H1 (cell line): ENCODE data around the gene RNASEH2C. TPM values are rescaled to one million over a fixed set of nuclear protein-coding genes. Genes with fewer than 3 reads are reported as not detected.

ENCODE experiments used
- CTCF ChIA-PET: fragments of 300-600 bp; sonication (Branson Sonifier 250); formaldehyde crosslinking; loops from one replicate; lab custom pipeline; 2021; ENCODE audit not compliant: partially characterized antibody; lab: Charles Lee
- POLR2A ChIA-PET: fragments of 300-600 bp; sonication (Branson Sonifier 250); formaldehyde crosslinking; loops from one replicate; lab custom pipeline; 2021; ENCODE audit warnings: inconsistent platforms; ENCODE audit not compliant: partially characterized antibody; lab: Charles Lee
- DNase-seq, 2 experiments: peaks; one replicate each; pipeline versions ENCODE4 v3.0.0 to v3.0.0-alpha.2; 2010 to 2022; ENCODE audit warnings: low spot score in 2 of 2, low read depth in 1 of 2, mixed read lengths in 1 of 2
- FAIRE-seq: peaks from 2 replicates; lab custom pipeline; 2011; peaks lifted over from hg19 to GRCh38; lab: Jason Lieb, UNC
- H2AFZ ChIP-seq: 2 replicates; pipeline ENCODE4 v1.8.1; 2012; ENCODE audit warnings: low read length, inconsistent platforms
- H2AK5ac ChIP-seq: 2 replicates; pipeline ENCODE4 v1.6.1; 2013; ENCODE audit warnings: low read depth, low read length
- H2BK120ac ChIP-seq: replicated peaks from 2 replicates; pipeline ENCODE3; 2013; ENCODE audit warnings: low read depth, low read length, inconsistent platforms
- H2BK12ac ChIP-seq: 2 replicates; pipeline ENCODE4 v1.6.1; 2013; ENCODE audit warnings: low read depth, low read length
- H2BK15ac ChIP-seq: 2 replicates; pipeline ENCODE4 v1.6.1; 2013; ENCODE audit warnings: low read length
- H2BK20ac ChIP-seq: 2 replicates; pipeline ENCODE4 v1.6.1; 2013; ENCODE audit warnings: low read length
- H2BK5ac ChIP-seq: 2 replicates; pipeline ENCODE4 v1.6.1; 2013; ENCODE audit warnings: low read depth, low read length
- H3K14ac ChIP-seq: 2 replicates; pipeline ENCODE4 v1.6.1; 2013; ENCODE audit warnings: inconsistent platforms; ENCODE audit not compliant: insufficient read length
- H3K18ac ChIP-seq: 2 replicates; pipeline ENCODE4 v1.6.1; 2013; ENCODE audit warnings: low read length; ENCODE audit errors: extremely low read depth
- H3K23ac ChIP-seq: 2 replicates; pipeline ENCODE4 v1.6.1; 2013; ENCODE audit warnings: inconsistent platforms; ENCODE audit not compliant: insufficient read length
- H3K23me2 ChIP-seq: 2 replicates; pipeline ENCODE4 v1.6.1; 2013; ENCODE audit warnings: low read depth, low read length
- H3K27ac ChIP-seq: 2 replicates; pipeline ENCODE4 v1.6.1; 2011; ENCODE audit warnings: low read depth, low read length, inconsistent platforms
- H3K27me3 ChIP-seq, 4 experiments: replicated peaks in 1 of 4; 1 replicate in 1 of 4; 2 replicates in 3 of 4; pipeline versions ENCODE4 v1.6.1 to v1.8.1; 2011 to 2013; ENCODE audit warnings: low read length in 3 of 4, mild to moderate bottlenecking in 3 of 4, inconsistent platforms in 2 of 4, mixed read lengths in 2 of 4, moderate library complexity in 1 of 4; ENCODE audit not compliant: control insufficient read depth in 3 of 4, insufficient read depth in 3 of 4; ENCODE audit errors: extremely low read depth in 1 of 4
- H3K36me3 ChIP-seq, 4 experiments: 2 replicates each; pipeline versions ENCODE4 v1.6.1 to v1.8.1; 2011 to 2013; ENCODE audit warnings: mild to moderate bottlenecking in 4 of 4, low read length in 3 of 4, moderate library complexity in 2 of 4, control low read depth in 1 of 4, inconsistent platforms in 1 of 4; ENCODE audit not compliant: insufficient read depth in 4 of 4, control insufficient read depth in 2 of 4
- H3K4ac ChIP-seq: replicated peaks from 2 replicates; pipeline ENCODE3; 2013; ENCODE audit warnings: low read length, low read depth, mixed read lengths, inconsistent platforms; ENCODE audit not compliant: insufficient read length
- H3K4me1 ChIP-seq, 4 experiments: replicated peaks in 1 of 4; 1 replicate in 1 of 4; 2 replicates in 3 of 4; pipeline versions ENCODE4 v1.6.1 to v1.8.1; 2011 to 2013; ENCODE audit warnings: low read length in 3 of 4, inconsistent platforms in 2 of 4, mixed read lengths in 1 of 4; ENCODE audit not compliant: insufficient read depth in 4 of 4, control insufficient read depth in 3 of 4
- H3K4me2 ChIP-seq, 2 experiments: 2 replicates each; pipeline versions ENCODE4 v1.6.1 to v1.8.1; 2011 to 2013; ENCODE audit warnings: low read depth in 2 of 2, low read length in 2 of 2, control low read depth in 1 of 2, inconsistent platforms in 1 of 2, mild to moderate bottlenecking in 1 of 2; ENCODE audit not compliant: insufficient read depth in 1 of 2
- H3K4me3 ChIP-seq, 4 experiments: fragments of 200-600, 300-600 bp in 1 of 4; sonication (generic), shearing (Covaris generic), sonication (Bioruptor Twin) in 1 of 4; 2 replicates each; pipeline versions ENCODE4 v1.5.1 to v1.8.1; 2011 to 2016; ENCODE audit warnings: low read length in 4 of 4, low read depth in 3 of 4, control low read depth in 2 of 4, inconsistent platforms in 2 of 4, mild to moderate bottlenecking in 2 of 4, mixed read lengths in 1 of 4, moderate library complexity in 1 of 4; ENCODE audit not compliant: insufficient read depth in 2 of 4; ENCODE audit errors: extremely low read depth in 1 of 4
- H3K56ac ChIP-seq: replicated peaks from 2 replicates; pipeline ENCODE3; 2013; ENCODE audit warnings: low read depth, mild to moderate bottlenecking, mixed read lengths, low read length, inconsistent platforms; ENCODE audit not compliant: insufficient read length
- H3K79me1 ChIP-seq: 2 replicates; pipeline ENCODE4 v1.6.1; 2013; ENCODE audit warnings: low read depth, low read length, control low read depth
- H3K79me2 ChIP-seq, 2 experiments: 2 replicates each; pipeline versions ENCODE4 v1.6.1 to v1.8.1; 2012 to 2013; ENCODE audit warnings: low read length in 2 of 2, mild to moderate bottlenecking in 2 of 2, inconsistent platforms in 1 of 2; ENCODE audit not compliant: insufficient read depth in 2 of 2, control insufficient read depth in 1 of 2
- H3K9ac ChIP-seq, 4 experiments: replicated peaks in 1 of 4; 1 replicate in 1 of 4; 2 replicates in 3 of 4; pipeline versions ENCODE4 v1.6.1 to v1.8.1; 2011 to 2013; ENCODE audit warnings: low read depth in 3 of 4, low read length in 3 of 4, control low read depth in 2 of 4, mild to moderate bottlenecking in 2 of 4, moderate library complexity in 2 of 4, inconsistent platforms in 1 of 4; ENCODE audit errors: extremely low read depth in 1 of 4
- H3K9me3 ChIP-seq, 2 experiments: 2 replicates each; pipeline versions ENCODE4 v1.6.1 to v1.8.1; 2012 to 2013; ENCODE audit warnings: mild to moderate bottlenecking in 2 of 2, moderate library complexity in 2 of 2, control low read depth in 1 of 2, inconsistent platforms in 1 of 2, low read depth in 1 of 2, low read length in 1 of 2, mixed read lengths in 1 of 2; ENCODE audit not compliant: insufficient read depth in 2 of 2
- H4K20me1 ChIP-seq, 2 experiments: replicated peaks in 1 of 2; 2 replicates each; pipeline versions ENCODE3 to v1.8.1; 2011 to 2013; ENCODE audit warnings: inconsistent platforms in 2 of 2, low read length in 2 of 2, mild to moderate bottlenecking in 1 of 2; ENCODE audit not compliant: insufficient read depth in 2 of 2, control insufficient read depth in 1 of 2
- H4K5ac ChIP-seq: 2 replicates; pipeline ENCODE4 v1.6.1; 2013; ENCODE audit warnings: low read length, low read depth, mixed read lengths, inconsistent platforms; ENCODE audit not compliant: insufficient read length
- H4K8ac ChIP-seq: 2 replicates; pipeline ENCODE4 v1.8.0; 2013; ENCODE audit warnings: mild to moderate bottlenecking, moderate library complexity, low read length, inconsistent platforms; ENCODE audit not compliant: insufficient read depth; ENCODE audit errors: extremely low read depth
- H4K91ac ChIP-seq: replicated peaks from 2 replicates; pipeline ENCODE3; 2013; ENCODE audit warnings: low read length, mixed read lengths, inconsistent platforms; ENCODE audit not compliant: insufficient read length
- CEBPB ChIP-seq: IDR thresholded peaks from 2 replicates; pipeline ENCODE4 v1.6.1; 2012; ENCODE audit warnings: low read depth, low read length
- EZH2 ChIP-seq: fragments of 200-600 bp; sonication (generic); IDR thresholded peaks from 2 replicates; pipeline ENCODE4 v1.7.1; 2012; ENCODE audit warnings: low read depth, mild to moderate bottlenecking, moderate library complexity, low read length, inconsistent platforms; ENCODE audit not compliant: severe bottlenecking
- KDM4A ChIP-seq: IDR thresholded peaks from one replicate; pipeline ENCODE4 v1.7.1; 2012; ENCODE audit warnings: low read depth, mild to moderate bottlenecking, moderate library complexity, low read length, inconsistent platforms; ENCODE audit not compliant: severe bottlenecking
- MAFK ChIP-seq: IDR thresholded peaks from 2 replicates; pipeline ENCODE4 v1.6.1; 2012; ENCODE audit warnings: low read depth, mild to moderate bottlenecking, improper control_type of control experiment, low read length
- RXRA ChIP-seq: IDR thresholded peaks from 2 replicates; pipeline ENCODE4 v1.6.1; 2011; ENCODE audit warnings: low read depth, mild to moderate bottlenecking, low read length, moderate library complexity; ENCODE audit not compliant: insufficient read depth
- SIX5 ChIP-seq: IDR thresholded peaks from 2 replicates; pipeline ENCODE4 v1.6.1; 2011; ENCODE audit warnings: mild to moderate bottlenecking, low read depth, low read length
- TAF7 ChIP-seq: optimal IDR thresholded peaks from 2 replicates; pipeline ENCODE3; 2011; ENCODE audit warnings: low read depth, mild to moderate bottlenecking, inconsistent platforms, low read length, moderate library complexity, borderline replicate concordance
- WGBS, 2 experiments: shearing (Covaris generic) in 1 of 2; methylation state at CpG; one replicate each; pipeline versions ENCODE4 v1.1.6 to v1.1.7; 2013 to 2015; ENCODE audit warnings: low lambda C conversion rate in 2 of 2, mixed read lengths in 2 of 2, inconsistent platforms in 1 of 2, low coverage in 1 of 2, missing lambda C conversion rate in 1 of 2; ENCODE audit not compliant: insufficient replicate concordance in 2 of 2, insufficient coverage in 1 of 2, insufficient read length in 1 of 2; ENCODE audit errors: extremely low coverage in 1 of 2, missing lambda C conversion rate in 1 of 2; 5-methylcytosine and 5-hydroxymethylcytosine counted together
- polyA plus RNA-seq, 7 experiments: library from polyadenylated mRNA; depleted of rRNA in 3 of 7; stranded (reverse) in 5 of 7; unstranded in 2 of 7; fragments of >200 nt in 5 of 7; fragments of 200-250 nt in 2 of 7; gene quantifications; 1 replicate in 5 of 7; 2 replicates in 1 of 7; 4 replicates in 1 of 7; pipeline versions ENCODE4 v1.2.1 to v1.2.3, GENCODE V29; 2011 to 2013; ENCODE audit warnings: missing spikeins in 2 of 7, mixed read lengths in 2 of 7
- total RNA-seq: library from RNA; stranded (reverse); fragmentation: NEBNext Ultra II Directional; extraction: Animal tissue kit (Norgen Biotek cat#: 25700); gene quantifications from 2 replicates; pipeline ENCODE4 v1.2.1, GENCODE V29; 2021

The RNASEH2C gene
- total and polyA plus RNA-seq, 2 of the 8 experiments (the other 6 are each of a cell fraction or from before 2014, with no cell fraction given): 40.2 to 60.3 TPM

DNA sequence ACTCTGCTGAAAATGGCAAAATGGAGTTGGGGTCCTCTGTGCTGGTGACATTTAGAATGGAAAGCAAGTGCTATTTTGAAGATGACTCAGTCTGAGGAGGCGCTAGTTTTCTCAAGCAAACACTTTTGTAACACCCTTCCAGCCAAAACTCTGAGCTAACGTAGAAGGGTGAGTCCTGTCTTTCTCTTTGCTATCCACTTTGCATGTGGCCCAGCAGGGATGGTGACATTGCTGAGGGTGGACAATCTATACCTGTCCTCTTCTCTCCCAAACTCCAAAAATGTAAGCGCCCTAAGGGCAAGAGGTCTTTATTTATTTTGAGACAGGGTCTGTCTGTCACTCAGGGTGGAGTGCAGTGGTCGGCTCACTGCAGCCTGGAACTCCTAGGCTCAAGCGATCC is 12.1 kb downstream of the RNASEH2C start:
- POLR2A ChIA-PET: no interaction called here
- H3K9ac ChIP-seq: no peak overlapping the region
- peaks cover 3% of the 10 kb centered on the region; the same call in 1 of the 2 replicates for H3K23me2 ChIP-seq
- no peak overlapping the region for H3K4me3 ChIP-seq
- H2BK12ac ChIP-seq: no peak overlapping the region
- H2BK20ac ChIP-seq: no peak overlapping the region
- H3K4me2 ChIP-seq: no peak overlapping the region
- 93% methylated on average over 5 of the region's 5 CpGs; no CpG with 5 or more reads in 1 of the 2 experiments for WGBS, 2 experiments
- H3K36me3 ChIP-seq: 0 out of 8 replicates have a peak, but pooled peaks cover 0 to 3% (median under 1%) of the 10 kb centered on the region in 4 experiments
- FAIRE-seq (no peak), DNase-seq (no peak)
- no peak overlapping the region for H3K18ac ChIP-seq
- H2AFZ ChIP-seq: no peak overlapping the region
- H2BK5ac ChIP-seq: no peak overlapping the region
- no peak overlapping the region for H2AK5ac ChIP-seq
- peaks cover 0 to 2% of the 10 kb centered on the region in 2 experiments for H4K20me1 ChIP-seq
- 0 out of 4 replicates have a peak, but pooled peaks cover 0 to 2% of the 10 kb centered on the region in 2 experiments for H3K9me3 ChIP-seq
- H3K79me1 ChIP-seq: no peaks in the 10 kb centered on the region
- TF ChIP-seq MAFK: no peak
- TF ChIP-seq SIX5: no peak
- TF ChIP-seq RXRA: no peak
- no peak for TF ChIP-seq EZH2
- TF ChIP-seq KDM4A: no peak
- no peak for TF ChIP-seq CEBPB
- TF ChIP-seq TAF7: no peak
- H3K56ac ChIP-seq: no peak overlapping the region
- H4K8ac ChIP-seq: no peak overlapping the region
- peaks cover 0 to 2% (median 2%) of the 10 kb centered on the region in 4 experiments; a peak in 1 of 7 replicates for H3K4me1 ChIP-seq
- no peak overlapping the region for H3K27ac ChIP-seq
- H3K4ac ChIP-seq: no peak overlapping the region
- CTCF ChIA-PET: interaction anchor here (1.0 to 1.1 kb wide), 2 partner anchors 71 to 184 kb away, joined by 3 read pairs; no protein-coding TSS in a partner anchor
- no peak overlapping the region for H3K23ac ChIP-seq
- H2BK120ac ChIP-seq: no peak overlapping the region
- no peak overlapping the region for H2BK15ac ChIP-seq
- H4K5ac ChIP-seq: no peak overlapping the region
- no peak overlapping the region for H3K14ac ChIP-seq
- no peaks in the 10 kb centered on the region for H3K27me3 ChIP-seq
- H3K79me2 ChIP-seq: no peaks in the 10 kb centered on the region
- H4K91ac ChIP-seq: no peak overlapping the region
